NCI-H1048 (cell line): ENCODE data around the gene SUFU.
"Not testable (repeated sequence)": the region's sequence is repeated elsewhere in the genome, so short reads cannot be mapped to it uniquely, and the experiment has no call there.

Source experiments
- DNase-seq: peaks from one replicate; lab custom pipeline; 2025; lab: John Stamatoyannopoulos, UW

The SUFU gene

GRCh38 chr10:102480396-102480795, 23.4 kb upstream of the SUFU start:
- no peak for DNase-seq

DNA sequence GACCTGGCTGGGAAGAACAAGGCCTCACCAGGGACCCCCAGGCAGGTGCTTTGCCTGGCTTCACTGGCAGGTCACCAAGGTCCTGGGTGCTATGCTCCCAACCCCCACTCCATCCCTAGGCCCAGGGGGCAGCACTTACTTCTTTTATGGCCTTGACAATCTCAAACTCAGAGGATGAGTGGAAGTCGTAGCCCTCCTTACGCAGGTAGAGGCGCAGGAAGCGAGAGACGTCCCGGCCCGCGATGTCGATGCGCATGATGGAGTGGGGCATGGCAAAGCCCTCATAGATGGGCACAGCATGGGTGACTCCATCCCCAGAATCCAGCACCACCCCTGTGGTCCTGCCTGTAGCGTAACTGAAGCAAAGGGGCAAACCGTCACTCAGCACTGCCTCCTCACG, 19.8 kb upstream of the SUFU start:
- no peak for DNase-seq

- DNase-seq, result no peak
Observed at GRCh38 chr10:102485093-102485784, 18.5 kb upstream of the SUFU start.

DNA sequence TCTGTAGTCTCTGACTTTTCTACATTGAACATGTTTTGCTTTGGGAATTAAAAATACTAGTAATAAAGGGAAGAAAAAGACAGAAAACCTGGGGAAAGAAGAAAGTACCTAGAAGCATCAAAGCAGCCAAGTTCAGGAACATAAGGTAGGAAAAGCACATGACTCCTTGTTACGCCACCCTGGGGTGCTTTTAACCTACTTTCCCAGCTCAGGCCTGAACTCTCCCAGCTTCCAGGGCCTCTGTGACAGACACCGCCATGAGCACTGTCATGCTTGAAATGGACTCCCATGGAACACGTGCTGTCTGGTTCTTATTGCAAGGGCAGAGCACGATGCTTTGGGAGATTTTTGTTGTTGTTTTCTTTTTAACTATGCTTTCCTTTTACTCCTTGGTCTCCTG, 12.6 kb upstream of the SUFU start:
- no peak for DNase-seq

- no peak for DNase-seq
Observed at GRCh38 chr10:102492344-102492939, 11.3 kb upstream of the SUFU start.

DNA sequence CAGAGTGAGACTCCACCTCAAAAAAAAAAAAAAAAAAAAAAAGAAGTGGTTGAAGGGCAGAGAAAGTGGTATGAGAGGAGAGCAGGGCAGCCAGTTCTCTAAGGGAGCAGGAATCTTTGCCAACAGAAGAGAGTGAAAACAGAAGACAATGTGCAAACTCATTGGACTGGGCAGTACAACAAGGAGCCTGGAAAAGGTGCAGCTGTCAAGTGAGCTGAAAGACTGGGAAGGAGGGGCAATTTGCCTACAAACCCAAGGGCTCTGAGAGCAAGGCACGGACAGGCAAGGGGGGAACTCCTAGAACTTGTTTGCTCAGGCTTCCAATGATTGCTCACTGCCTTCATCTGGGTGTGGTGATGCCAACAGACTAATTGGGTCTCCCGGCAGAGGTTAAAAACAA, 10.8 kb upstream of the SUFU start:
- DNase-seq, result no peak

GRCh38 chr10:102493771-102494170, 10.0 kb upstream of the SUFU start:
- no peak for DNase-seq

GRCh38 chr10:102497545-102497944, 6.2 kb upstream of the SUFU start:
- DNase-seq, result no peak

DNA sequence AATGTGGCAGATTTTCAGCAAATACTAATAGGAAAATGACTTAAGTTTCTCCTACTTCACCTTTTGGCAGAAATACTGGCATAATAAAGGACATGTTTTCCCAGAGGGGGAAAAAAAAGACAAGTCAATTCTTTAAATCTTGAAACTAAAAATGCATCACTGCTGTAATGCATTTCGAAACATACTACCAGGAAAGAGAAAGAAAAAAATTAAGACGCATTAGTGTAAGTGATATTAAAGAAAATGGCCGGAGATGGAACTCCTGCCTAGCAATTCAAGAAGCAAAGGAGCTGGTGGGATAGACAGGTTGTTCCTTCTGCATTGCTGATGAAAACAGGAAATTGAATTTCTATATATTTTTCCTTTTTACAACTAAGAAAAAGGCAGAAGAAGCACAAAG, 4.4 kb upstream of the SUFU start:
- DNase-seq, result no peak

GRCh38 chr10:102500686-102501085, 3.1 kb upstream of the SUFU start:
- DNase-seq, result not testable (repeated sequence)

- no peak for DNase-seq
Observed at GRCh38 chr10:102501201-102502028, 2.4 kb upstream of the SUFU start.

- DNase-seq, result peak; percentile 93
Observed at GRCh38 chr10:102502029-102502336, 1.8 kb upstream of the SUFU start.

DNA sequence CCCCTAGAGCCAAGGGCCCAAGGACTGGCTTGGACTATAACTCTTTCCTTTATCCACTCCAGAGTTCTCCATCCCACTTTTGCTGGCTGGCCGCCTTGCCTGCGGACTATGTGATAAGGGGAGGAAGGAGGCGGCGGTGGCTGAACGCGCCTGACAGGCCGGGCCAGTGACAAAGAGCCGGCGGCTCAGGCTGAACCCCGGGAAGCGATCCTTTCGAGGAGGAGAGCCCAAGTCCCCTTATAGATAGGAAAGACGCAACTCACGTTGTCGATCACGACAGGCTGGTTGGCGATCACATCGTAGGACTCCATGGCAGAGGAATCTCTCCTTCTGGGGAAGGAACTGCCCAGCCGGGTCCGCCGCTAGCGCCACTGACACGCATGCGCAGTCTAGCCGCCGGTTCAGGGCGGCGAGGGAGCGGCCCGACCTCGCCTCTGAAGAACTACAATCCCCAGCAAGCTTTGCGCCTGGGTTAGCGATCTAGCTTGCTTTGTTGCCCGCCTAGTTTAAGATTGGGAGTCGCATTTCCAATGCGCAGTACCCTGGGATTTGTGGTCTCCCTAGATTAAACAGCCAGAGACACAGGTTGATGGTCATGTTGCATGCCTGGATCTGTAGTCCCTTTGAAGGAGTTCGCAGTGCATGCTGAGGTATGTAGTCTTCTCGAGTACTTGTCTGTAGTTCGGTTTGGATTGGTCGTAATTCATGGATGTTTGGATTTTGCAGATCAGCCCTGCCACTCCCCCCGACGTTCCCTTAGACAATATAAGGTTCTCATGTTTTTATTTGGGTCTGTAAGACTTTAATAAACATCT, 1.2 kb upstream of the SUFU start, which contains the start of gene ACTR1A:
Gene ACTR1A (minus strand): TSS at position 376 of the 815 bp plus-strand sequence. CDS start 65 bp downstream, at position 311.
- peak; percentile 93 for DNase-seq

DNA sequence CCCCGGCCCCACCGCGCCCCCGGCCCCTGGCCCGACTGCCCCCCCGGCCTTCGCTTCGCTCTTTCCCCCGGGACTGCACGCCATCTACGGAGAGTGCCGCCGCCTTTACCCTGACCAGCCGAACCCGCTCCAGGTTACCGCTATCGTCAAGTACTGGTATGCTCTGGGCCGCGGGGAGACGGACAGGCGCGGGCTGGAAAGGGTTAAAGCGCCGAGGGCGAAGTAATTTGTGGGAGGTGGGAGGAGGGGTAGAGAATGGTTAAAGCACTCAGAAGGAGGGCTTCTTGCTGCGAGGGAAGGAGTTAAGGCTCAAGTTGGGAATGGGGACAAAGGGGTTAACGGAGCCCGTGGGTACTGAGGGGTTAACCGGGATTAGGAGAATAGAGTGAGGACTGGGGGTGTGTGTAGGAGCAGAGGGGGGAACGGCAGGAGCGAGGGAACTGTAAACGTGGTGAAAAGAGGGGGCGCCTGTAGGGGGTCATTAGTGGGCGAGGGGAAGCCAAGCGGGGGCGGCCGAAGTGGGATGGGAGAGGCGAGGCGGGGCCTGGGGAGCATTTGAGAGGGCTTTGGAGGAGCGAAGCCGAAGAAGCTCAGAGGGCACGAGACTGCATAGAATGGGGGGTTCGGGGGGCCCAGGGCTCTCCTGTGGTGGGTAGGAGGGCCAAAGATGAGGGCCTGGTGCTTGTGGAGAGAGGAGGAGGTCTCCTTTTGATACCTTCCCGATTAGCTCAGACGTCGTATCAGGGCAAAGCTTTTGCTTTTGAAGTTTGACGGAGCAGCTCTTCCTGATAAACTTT, 605 bp downstream of the SUFU start:
- no peak for DNase-seq

DNA sequence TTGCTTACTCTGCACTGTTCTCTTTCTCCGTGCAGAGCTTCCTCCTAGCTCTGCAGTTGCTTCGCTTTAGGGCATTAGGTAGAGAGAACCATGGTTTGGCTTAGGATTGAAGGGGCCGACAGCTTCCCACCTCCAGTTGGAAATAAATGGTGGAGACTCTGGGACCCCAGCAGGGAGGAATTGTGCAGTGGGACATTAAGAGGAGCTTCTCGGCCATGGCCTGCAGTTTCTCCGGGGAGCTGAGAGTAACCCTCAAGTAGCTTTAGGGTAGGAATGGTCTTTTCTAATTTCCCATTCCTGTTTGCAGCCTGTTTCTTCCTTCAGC, 1.2 kb downstream of the SUFU start:
- no peak for DNase-seq

DNA sequence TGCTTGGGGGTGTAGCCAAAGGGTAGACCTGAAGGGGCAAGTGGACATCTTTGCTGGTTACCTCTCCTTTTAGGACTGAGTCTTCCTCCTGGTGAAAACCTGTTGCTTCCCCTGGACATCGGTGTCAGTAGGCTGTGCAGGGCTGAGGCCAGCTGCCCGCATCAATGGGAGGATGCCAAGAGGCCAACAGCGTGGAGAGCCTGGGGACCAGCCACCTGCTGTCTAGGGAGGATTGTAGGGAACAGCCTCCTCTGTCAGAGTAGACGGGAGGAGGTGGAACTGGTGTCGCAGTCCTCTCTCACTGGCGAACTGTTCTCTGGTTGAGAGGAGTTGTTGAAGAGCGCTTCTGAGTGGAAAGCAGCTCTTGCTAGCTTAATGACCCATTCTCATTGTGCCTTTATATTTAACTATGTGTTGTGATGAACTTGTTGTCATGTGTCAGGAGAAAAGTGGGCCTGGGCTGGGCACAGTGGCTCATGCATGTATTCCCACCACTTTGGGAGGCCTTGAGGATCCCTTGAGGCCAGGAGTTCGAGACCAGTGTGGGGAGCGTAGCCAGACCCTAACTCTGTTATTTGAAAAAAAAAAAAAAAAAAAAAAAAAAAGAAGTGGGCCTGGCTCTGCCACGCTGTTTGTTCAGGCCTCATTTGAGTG, 1.8 kb downstream of the SUFU start:
- no peak for DNase-seq

- DNase-seq, result no peak
Observed at GRCh38 chr10:102507521-102507920, 3.7 kb downstream of the SUFU start.

DNA sequence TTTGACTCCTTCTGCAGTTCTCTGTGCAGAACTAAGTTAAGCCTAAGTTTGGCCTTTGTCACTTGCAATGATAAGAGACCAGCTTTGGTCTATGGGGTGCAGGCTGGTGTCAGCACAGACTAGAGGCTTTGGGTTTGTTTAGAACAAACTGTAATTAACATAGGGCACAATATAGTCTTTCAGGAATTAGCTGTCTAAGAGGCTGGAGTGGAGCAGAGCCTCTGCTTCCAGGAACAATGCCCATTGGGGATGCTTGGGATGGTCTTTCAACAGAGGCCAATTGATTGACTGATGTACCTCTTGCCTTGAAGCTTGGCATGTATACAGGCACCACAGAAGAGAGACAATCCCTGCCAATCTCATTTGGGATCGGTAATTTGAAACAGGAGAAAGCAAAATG, 4.7 kb downstream of the SUFU start:
- DNase-seq, result no peak

GRCh38 chr10:102509387-102509786, 5.6 kb downstream of the SUFU start:
- DNase-seq, result no peak

- no peak for DNase-seq
Observed at GRCh38 chr10:102511583-102512274, 8.0 kb downstream of the SUFU start.
